Natural killer cell (primary cell): ENCODE data around the gene ZNF30. TPM values are rescaled to one million over a fixed set of nuclear protein-coding genes. Genes with fewer than 3 reads are reported as not detected.
"Not testable (repeated sequence)": the region's sequence is repeated elsewhere in the genome, so short reads cannot be mapped to it uniquely, and the experiment has no call there.

ENCODE experiments used
- ATAC-seq, 3 donors: fragments of 150-1000 bp in 2 of 3; fragments of 200-7000 bp in 1 of 3; cut with Tn5 transposase; 1 replicate in 1 of 3; 2 replicates in 2 of 3; pipeline ENCODE4 v1.10.0; 2021; ENCODE audit warnings: mild to moderate bottlenecking in 2 of 3, moderate library complexity in 2 of 3
- DNase-seq, 2 donors: peaks; one replicate each; pipeline versions ENCODE4 v3.0.0 to v3.0.0-alpha.2; 2013 to 2021; ENCODE audit warnings: mixed read lengths in 1 of 2
- H3K27ac ChIP-seq: one replicate; pipeline ENCODE4 v1.5.1; 2013; ENCODE audit warnings: mild to moderate bottlenecking, low read length
- H3K27me3 ChIP-seq: one replicate; pipeline ENCODE4 v1.6.1; 2013; ENCODE audit warnings: low read length; ENCODE audit not compliant: control insufficient read depth, insufficient read depth
- H3K36me3 ChIP-seq: one replicate; pipeline ENCODE4 v1.6.1; 2013; ENCODE audit warnings: low read length; ENCODE audit not compliant: control insufficient read depth, insufficient read depth
- H3K4me1 ChIP-seq: one replicate; pipeline ENCODE4 v1.6.1; 2013; ENCODE audit warnings: low read length; ENCODE audit not compliant: control insufficient read depth, insufficient read depth
- H3K4me3 ChIP-seq: one replicate; pipeline ENCODE4 v1.5.1; 2013; ENCODE audit warnings: low read length
- H3K9me3 ChIP-seq: one replicate; pipeline ENCODE4 v1.6.1; 2013; ENCODE audit warnings: low read length; ENCODE audit not compliant: control insufficient read depth, insufficient read depth
- H3K27ac Mint-ChIP-seq, 2 donors: one replicate each; pipeline ENCODE4 v1.8.0; 2022; ENCODE audit warnings: mild to moderate bottlenecking in 2 of 2, mixed read lengths in 2 of 2, moderate library complexity in 1 of 2
- H3K27me3 Mint-ChIP-seq, 2 donors: one replicate each; pipeline ENCODE4 v1.8.0; 2022; ENCODE audit warnings: low read depth in 2 of 2, mixed read lengths in 2 of 2
- H3K36me3 Mint-ChIP-seq: one replicate; pipeline ENCODE4 v1.8.0; 2022; ENCODE audit warnings: mixed read lengths
- H3K4me1 Mint-ChIP-seq, 2 donors: one replicate each; pipeline ENCODE4 v1.8.0; 2022; ENCODE audit warnings: mixed read lengths in 2 of 2
- H3K4me3 Mint-ChIP-seq: one replicate; pipeline ENCODE4 v1.8.0; 2022; ENCODE audit warnings: mild to moderate bottlenecking, moderate library complexity, mixed read lengths
- H3K9me3 Mint-ChIP-seq, 2 donors: one replicate each; pipeline ENCODE4 v1.8.0; 2022; ENCODE audit warnings: mixed read lengths in 2 of 2
- WGBS: methylation state at CpG from one replicate; pipeline ENCODE4 v1.1.7; 2013; ENCODE audit warnings: missing lambda C conversion rate; ENCODE audit not compliant: insufficient coverage; 5-methylcytosine and 5-hydroxymethylcytosine counted together
- intact Hi-C: fragments of 100-400 bp; cut with micrococcal nuclease; formaldehyde crosslinking; loops from one replicate; pipeline ENCODE4 v1.14.2; 2022
- total RNA-seq, 4 donors: library from RNA; stranded (reverse); fragments of 120-200 nt in 1 of 4; gene quantifications; one replicate each; pipeline versions ENCODE4 v1.2.3 to v1.2.4, GENCODE V29; 2013 to 2022
- TF ChIP-seq, protein P1 (sequence below): fragments of 200-600 bp; IDR thresholded peaks from one replicate; pipeline ENCODE4 v1.8.0; 2022; ENCODE audit warnings: antibody characterized with exemption

Gene ZNF30
- total RNA-seq, 3 donors from 2014 or later (not counting 1 experiment from before 2014, with no cell fraction given), result 2.7 to 4.3 (median 3.8) TPM

DNA sequence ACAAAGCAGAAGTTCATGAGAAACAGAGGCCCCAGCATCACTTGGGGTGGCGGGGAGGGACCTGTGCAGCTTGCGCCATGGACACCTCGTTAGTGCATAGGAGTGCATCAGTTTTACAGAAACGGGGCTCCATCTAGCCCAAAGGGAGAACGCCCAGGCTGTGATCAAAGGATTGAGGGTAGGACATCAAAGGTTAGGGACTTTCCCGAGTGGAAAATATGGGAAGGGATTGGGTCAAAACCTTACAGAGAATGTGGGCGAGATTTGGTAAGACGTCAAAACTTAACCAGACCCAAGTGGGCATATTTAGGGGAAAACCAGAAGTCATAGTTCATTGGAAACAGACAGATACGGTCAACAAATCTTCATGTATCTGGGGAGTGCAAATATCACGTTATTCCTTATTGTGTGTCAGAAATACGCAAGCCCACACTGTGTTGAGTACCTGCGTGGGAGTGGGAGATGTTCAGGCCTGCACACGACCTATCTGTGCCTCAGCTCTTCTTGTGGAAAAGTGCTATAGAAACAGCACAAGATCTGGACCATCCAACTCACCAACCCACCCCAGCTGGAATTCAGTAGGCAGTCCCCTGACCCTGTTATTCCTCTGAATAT, 64.0 kb downstream of the ZNF30 start:
- ATAC-seq, result no peak
- Histone ChIP-seq H3K27ac (no peak overlapping the region), H3K4me3 (no peak overlapping the region), H3K27me3 (no peaks in the 10 kb centered on the region), H3K4me1 (peaks cover 17% of the 10 kb centered on the region), H3K9me3 (no peaks in the 10 kb centered on the region), H3K36me3 (no peaks in the 10 kb centered on the region)
- WGBS, result 77% methylated on average over 13 of the region's 13 CpGs
- TF ChIP-seq, protein P1, sequence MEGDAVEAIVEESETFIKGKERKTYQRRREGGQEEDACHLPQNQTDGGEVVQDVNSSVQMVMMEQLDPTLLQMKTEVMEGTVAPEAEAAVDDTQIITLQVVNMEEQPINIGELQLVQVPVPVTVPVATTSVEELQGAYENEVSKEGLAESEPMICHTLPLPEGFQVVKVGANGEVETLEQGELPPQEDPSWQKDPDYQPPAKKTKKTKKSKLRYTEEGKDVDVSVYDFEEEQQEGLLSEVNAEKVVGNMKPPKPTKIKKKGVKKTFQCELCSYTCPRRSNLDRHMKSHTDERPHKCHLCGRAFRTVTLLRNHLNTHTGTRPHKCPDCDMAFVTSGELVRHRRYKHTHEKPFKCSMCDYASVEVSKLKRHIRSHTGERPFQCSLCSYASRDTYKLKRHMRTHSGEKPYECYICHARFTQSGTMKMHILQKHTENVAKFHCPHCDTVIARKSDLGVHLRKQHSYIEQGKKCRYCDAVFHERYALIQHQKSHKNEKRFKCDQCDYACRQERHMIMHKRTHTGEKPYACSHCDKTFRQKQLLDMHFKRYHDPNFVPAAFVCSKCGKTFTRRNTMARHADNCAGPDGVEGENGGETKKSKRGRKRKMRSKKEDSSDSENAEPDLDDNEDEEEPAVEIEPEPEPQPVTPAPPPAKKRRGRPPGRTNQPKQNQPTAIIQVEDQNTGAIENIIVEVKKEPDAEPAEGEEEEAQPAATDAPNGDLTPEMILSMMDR, result no peak
- no peak overlapping the region for H3K4me3 Mint-ChIP-seq
- intact Hi-C loops, result no loop called here
- no peak for DNase-seq
- H3K27ac Mint-ChIP-seq, result no peak overlapping the region
- no peaks in the 10 kb centered on the region for H3K36me3 Mint-ChIP-seq
- H3K9me3 Mint-ChIP-seq, result no peaks in the 10 kb centered on the region
- H3K27me3 Mint-ChIP-seq, result peaks cover 0 to 3% of the 10 kb centered on the region in 2 donors
- H3K4me1 Mint-ChIP-seq, result peaks cover 14 to 38% of the 10 kb centered on the region in 2 donors

DNA sequence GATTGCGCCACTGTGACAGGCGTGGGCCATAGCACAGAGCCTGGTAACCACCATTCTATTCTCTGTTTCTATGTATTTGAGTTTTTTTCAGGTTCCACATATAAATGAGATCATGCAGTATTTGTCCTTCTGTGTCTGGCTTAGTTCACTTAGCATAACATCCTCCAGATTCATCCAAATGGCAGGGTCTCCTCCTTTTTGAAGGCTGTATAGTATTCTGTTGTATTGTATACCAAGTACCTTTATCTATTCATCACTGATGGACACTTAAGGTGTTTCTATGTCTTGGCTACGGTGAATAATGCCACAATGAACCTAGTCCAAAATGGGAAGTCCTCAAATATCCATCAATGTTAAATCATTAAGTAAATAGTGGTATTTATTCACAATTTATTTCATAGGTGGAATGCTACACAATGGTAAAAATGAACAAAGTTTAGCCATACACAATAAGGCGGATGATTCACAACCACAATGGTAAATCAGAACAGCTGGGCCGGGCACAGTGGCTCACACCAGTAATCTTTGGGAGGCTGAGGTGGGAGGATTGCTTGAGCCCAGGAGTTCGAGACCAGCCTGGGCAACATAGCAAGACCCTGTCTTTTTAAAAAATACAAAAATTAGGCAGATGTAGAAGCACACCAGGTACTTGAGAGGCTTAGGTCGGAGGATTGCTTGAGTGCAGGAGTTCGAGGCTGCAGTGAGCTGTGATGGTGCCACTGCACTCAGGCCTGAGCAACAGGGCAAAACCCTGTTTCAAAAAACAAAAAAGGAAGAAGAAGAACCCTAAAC, 65.0 kb downstream of the ZNF30 start:
- Histone ChIP-seq H3K27me3 (no peaks in the 10 kb centered on the region), H3K4me3 (no peak overlapping the region), H3K36me3 (no peaks in the 10 kb centered on the region), H3K4me1 (peaks cover 25% of the 10 kb centered on the region), H3K9me3 (no peaks in the 10 kb centered on the region), H3K27ac (no peak overlapping the region)
- peak overlapping the region; percentile 72 for H3K4me3 Mint-ChIP-seq
- intact Hi-C loops, result no loop called here
- peaks cover 0 to 3% of the 10 kb centered on the region in 2 donors for H3K27me3 Mint-ChIP-seq
- TF ChIP-seq, protein P1, result no peak
- ATAC-seq (no peak), DNase-seq (no peak)
- no peaks in the 10 kb centered on the region for H3K36me3 Mint-ChIP-seq
- no peaks in the 10 kb centered on the region for H3K9me3 Mint-ChIP-seq
- H3K27ac Mint-ChIP-seq, result no peak overlapping the region
- WGBS, result 99% methylated on average over 6 of the region's 8 CpGs
- H3K4me1 Mint-ChIP-seq, result peaks cover 10 to 34% of the 10 kb centered on the region in 2 donors

DNA sequence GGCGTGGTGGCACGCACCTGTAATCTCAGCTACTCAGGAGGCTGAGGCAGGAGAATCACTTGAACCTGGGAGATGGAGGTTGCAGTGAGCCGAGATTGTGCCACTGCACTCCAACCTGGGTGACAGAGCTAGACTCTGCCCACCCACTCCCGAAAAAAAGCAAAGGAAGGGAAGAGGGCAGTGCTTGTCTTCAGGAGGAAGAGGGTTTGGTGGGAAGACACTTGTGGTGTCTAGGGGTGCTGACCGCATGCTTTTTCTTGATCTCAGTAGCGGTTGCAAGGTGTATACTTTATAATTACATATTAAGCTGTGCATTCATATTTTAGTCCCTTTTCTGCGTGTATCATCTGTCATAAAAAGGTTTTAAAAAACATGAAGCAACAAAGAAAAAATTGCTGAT, 65.9 kb downstream of the ZNF30 start:
- ATAC-seq, result peak in 2 of 3 donors; percentile 54 to 68
- not testable (repeated sequence) for DNase-seq
- 91% methylated on average over 4 of the region's 7 CpGs for WGBS

DNA sequence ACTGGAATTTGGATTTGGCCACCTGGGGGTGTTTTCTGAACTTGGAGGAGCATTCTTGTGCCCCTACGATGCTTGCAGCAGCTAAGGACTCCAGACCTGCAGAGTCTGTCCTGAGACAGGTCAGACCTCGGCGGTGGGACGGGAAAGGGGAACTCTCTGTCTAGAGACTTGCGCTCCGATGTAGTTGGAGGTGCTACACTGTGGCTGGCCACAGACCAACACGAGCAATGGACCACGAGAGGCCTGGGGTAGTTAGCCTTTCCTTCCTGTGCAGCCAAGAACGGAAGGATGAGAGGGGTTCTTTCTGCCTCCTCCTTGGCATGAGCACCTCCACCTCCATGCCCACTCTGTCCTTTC, 67.6 kb downstream of the ZNF30 start:
- intact Hi-C loops, result no loop called here
- peak overlapping the region; percentile 54 for H3K4me3 Mint-ChIP-seq
- TF ChIP-seq, protein P1, result no peak
- Histone ChIP-seq H3K4me1 (peaks cover 46% of the 10 kb centered on the region), H3K36me3 (no peaks in the 10 kb centered on the region), H3K27ac (no peak overlapping the region), H3K27me3 (no peaks in the 10 kb centered on the region), H3K9me3 (no peaks in the 10 kb centered on the region), H3K4me3 (no peak overlapping the region)
- H3K27me3 Mint-ChIP-seq, result peaks cover 0 to 3% of the 10 kb centered on the region in 2 donors
- ATAC-seq (peak; percentile 37 to 79 (median 53)), DNase-seq (no peak)
- peaks cover 27 to 44% of the 10 kb centered on the region in 2 donors for H3K4me1 Mint-ChIP-seq
- H3K27ac Mint-ChIP-seq, result peak overlapping the region in 1 of 2 donors; percentile 2
- no peaks in the 10 kb centered on the region for H3K9me3 Mint-ChIP-seq
- H3K36me3 Mint-ChIP-seq, result no peaks in the 10 kb centered on the region
- WGBS, result 50% methylated on average over 9 of the region's 9 CpGs

More for the DNA sequence above, 65.9 kb downstream of the ZNF30 start:
- H3K9me3 ChIP-seq, H3K36me3 ChIP-seq, H3K27ac ChIP-seq, intact Hi-C loops, H3K9me3 Mint-ChIP-seq, H3K27me3 Mint-ChIP-seq, H3K27me3 ChIP-seq, H3K4me3 ChIP-seq, H3K36me3 Mint-ChIP-seq: not testable (repeated sequence)
- peak overlapping the region in 1 of 2 donors; percentile 52 for H3K27ac Mint-ChIP-seq
- H3K4me1 Mint-ChIP-seq, result peaks cover 18 to 41% of the 10 kb centered on the region in 2 donors
- H3K4me1 ChIP-seq, result peaks cover 33% of the 10 kb centered on the region
- peak overlapping the region; percentile 72 for H3K4me3 Mint-ChIP-seq
